HG03460 (cell line): Measurements from ENCODE around the gene RGL2.

Source experiments
- ATAC-seq: cut with Tn5 transposase; IDR thresholded peaks from one replicate; pipeline ENCODE4 v1.9.1; 2021; ENCODE audit not compliant: unreplicated experiment

The RGL2 gene

DNA sequence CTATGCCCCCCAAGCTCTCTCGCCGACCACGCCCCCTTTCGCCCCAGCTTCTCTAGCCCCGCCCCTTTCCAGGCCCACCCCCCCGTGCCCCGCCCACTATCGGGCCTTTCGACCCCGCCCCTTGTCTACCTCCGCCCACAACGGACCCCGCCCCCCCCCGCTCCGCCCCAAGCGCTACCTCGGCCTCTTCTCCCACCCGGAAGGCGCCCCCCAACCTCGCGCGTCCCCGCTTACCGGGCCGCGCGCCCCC is 18.6 kb upstream of the RGL2 start:
- no peak for ATAC-seq

DNA sequence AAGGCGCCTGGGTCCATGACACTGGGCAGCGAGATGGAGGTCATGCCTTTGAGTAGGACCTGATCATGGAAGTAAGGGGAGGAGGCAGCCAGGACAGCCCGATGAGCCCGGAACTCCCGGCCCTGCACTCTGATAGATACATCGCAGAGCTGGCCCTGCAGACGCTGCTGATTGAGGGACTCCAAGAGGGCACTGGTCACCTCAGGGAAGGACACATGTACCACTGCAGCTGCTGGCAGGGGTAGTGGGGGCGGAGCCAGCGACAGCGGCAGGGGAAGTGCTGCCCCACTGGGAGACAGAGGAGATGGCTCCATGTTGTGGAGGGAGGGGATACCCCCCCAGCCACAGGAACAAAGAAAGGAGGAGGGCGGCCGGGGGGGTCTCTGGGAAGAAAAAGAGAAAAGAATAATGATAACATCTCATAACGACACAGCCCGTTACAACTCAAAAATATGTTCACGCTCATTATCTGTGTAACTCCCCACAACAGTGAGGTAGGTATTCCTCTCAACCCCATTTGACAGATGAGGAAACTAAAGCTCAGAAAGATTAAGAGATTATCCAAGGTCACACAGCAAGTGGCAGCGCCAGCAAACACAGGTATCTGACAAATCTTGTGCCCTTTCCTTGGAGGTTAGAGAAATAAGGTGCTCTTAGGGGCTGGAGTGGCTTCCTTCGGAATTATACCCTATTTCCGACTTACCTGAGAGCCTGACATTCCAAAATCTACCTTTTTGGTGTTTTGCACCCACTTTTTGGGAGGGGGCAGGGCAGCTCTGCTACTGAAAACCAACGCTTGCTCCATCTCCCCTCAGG is 18.1 kb upstream of the RGL2 start:
- ATAC-seq, result no peak

DNA sequence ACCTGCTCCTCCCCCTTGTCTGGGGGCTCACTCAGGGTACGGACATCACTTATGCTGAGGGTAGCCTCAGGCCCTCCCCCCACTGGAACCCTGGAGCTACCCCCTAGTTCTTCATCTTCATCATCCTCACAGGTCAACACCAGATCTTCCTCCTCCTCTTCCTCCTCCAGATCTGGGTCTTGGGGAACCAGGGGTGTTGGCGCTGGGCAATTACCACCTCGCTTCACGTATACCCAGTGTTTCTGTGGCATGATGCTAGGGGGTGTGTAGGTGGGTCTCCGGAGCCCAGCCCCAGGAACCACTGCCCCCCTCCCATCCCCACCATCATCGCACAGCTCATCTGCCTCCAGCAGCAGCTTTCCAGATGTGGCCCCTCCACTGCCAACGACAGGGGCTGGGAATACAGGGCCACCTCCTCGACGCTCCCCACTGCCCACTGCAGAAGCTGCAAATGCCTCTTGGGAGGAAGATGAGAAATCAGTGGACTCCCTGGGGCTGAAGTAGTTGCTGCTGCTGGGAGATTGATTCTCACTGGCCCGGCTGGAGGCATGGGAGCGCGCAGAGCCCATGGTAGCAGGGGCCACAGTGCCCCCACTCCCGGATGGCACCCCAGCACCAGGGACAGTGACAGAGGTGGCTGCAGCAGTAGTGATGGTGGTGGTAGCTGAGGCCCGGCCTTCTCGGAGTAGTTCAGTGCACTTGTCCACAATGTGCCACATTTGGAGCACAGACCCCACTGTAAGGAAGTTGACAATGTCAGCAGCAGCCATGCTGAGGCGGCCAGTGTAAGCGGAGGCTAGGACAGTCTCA is 17.3 kb upstream of the RGL2 start:
- no peak for ATAC-seq

DNA sequence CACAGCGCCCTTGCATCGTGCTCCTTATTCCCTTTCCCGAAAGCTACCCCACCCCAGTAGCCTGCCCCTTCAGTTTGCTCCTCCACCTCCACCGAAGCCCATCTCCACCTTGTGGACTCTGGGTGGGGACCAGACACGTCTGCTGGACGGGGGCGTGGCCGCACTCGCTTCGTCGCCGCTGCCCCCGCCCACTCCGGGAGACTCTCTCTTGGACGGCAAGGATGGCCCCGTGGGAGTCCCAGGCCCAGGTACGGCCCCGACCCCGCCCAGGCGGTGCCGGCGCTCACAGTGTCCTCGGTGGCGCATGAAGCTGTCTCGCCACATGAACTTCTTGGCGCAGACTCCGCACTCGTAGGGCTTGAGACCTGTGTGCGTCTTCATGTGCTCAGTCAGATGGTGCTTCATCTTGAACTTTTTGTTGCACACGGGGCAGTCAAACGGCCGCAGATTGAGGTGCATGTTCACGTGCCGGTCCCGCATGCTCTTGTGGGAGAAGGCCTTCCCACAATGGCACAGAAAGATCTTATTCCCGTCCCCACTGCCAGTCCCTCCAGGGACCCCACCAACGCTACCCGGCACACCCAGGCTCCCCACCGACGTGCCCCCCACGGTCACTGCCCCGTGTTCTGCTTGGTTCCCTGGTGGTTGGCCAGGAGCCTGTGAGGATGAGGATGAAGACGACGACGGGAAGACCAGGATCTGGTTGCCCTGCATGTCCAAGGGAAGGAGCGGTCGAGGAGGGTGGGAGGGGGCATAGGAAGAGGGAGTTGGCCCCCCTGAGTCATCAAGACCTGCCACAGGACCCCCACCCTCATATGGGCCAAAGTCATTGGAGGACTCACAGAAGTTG is 16.4 kb upstream of the RGL2 start:
- no peak for ATAC-seq

DNA sequence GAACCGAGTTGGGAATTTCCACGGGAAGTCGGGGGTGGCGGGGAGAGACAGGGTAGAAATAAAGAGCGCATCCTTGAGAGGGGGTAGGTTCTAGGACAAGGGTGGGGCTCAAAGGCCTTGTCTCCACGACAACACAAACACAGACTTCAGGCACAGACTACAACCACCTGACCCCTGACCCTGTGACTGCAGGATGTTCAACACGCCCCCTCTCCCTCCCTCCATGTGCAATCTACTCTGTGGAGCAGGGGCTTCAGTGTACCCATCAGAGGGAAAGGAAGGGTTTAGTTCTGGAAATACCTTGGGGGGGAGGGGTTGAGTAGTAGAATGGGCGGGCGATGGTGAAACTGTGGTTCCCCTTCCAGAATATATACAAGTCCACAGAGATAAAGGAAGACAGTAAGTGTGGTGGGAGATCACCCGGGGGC is 15.8 kb upstream of the RGL2 start:
- no peak for ATAC-seq

DNA sequence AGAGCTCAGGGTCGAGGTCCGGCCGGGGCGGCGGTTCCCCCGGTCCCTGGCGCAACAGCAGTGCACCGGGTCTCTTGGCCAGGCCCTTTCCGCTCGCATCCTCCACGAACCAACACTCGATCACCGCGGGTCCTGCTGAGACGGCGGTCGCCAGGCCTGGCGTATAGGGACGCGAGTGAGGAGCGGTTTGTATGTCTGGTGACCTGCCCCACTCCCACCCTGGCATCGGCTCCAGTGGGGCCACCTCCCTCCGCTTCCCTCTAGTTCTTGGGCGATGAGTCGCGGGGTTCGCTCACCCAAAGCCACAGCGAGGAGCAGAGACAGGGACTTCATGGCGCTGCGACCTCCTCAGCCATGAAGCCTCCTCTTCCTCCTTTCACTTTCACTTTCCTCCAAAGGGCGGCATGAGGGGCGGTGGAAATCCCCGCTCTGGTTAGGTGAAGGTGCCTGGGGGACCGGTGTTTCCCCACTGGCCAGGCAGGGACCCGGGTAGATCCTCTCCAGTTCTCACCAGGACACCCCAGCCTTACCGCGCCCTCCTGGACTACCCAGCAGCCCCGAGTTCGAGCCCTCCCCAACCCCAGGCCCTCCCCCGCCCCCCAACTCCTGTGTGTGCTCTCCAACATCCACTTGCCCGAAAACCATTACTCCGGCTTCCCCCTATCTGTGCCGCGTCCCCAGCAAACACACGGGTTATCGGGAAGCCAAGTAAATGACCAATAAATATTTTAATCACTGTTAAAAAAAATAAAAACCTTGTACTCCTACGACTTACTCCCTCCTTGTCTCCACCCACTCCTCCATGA is 15.2 kb upstream of the RGL2 start, which contains the start of gene TAPBP:
TAPBP (minus strand) TSS at position 370 of the 806 bp plus-strand sequence; CDS start at position 333, 37 bp downstream.
- no peak for ATAC-seq

DNA sequence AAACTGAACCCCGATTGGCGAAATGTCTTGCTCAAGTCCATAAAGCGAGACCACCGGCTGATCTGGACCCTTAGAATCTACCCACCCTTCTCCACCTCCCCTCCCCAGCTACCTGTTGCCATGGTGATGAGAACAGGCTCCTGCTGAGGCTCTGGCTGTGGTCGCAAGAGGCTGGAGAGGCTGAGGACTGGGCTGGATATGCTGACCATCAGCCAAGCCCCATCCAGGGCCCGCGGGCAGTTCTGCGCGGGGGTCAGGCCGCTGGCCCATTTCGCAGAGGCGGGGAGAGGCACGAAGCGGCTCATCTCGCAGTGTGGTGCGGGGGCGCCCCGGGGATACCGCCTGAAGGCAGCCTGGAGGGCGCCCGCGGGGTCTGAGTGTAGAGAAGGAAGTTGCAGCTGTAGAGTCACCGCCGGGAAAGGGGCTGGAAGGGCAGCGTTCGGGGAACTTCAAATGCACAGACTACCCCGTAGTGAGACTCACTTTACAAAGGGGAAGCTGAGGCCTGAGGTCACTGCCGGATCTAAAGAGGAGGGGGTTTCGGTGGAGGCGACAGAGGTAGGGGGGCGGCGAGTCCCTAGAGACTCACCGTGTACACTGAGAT is 14.5 kb upstream of the RGL2 start:
- ATAC-seq, result no peak

DNA sequence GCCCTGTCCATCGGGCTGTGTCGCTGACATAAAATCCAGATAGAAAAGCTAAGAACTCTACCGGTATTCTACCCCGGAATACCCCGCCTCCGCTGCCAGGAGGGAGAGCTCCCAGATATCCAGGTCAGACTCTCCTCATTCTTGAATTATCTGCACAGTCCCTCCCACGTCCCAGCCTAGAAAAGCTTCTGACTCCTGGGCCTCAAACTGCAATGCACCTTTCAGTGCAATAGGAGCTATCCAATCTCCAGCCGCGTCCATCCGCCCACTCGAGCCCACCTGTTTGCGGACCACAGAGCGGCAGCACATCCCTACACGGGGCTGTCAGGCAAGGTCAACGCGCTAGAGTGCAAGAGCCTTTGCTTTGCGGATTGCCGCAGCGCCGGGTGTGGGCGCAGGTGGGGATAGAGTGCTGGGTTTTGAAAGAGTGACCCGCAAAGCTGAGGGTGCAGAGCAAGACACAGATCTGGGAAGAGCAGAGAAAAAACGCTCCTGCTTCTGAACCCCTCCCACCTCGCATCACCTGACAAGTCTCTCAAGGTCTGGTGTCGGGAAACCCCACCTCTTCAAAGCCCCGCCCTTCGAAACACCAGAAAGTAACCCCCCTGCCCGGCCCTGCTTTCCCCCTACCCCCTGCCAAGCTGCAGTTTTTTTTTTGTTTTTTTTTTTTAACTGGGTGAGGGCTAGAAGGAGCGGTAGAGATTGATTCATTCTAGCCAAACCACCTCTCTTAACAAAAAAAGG is 13.8 kb upstream of the RGL2 start:
- peak; percentile 28 for ATAC-seq

DNA sequence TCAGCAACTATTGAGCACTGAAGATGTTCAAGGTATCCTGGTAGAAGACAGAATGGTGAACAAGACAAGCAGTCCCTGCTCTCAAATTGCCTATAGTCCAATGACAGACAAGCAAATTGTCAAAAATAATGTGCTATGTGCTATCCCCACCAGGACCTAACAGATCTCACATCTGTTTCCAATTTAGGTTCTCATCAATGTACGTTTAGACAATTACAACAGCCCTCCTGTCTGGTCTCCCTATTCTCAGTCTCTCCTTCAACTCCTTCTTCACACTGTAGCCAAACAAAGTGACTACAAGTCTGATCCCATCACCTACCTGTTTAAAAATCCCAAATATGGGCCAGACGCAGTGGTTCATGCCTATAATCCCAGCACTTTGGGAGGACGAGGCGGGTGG is 7.6 kb upstream of the RGL2 start:
- ATAC-seq, result no peak

DNA sequence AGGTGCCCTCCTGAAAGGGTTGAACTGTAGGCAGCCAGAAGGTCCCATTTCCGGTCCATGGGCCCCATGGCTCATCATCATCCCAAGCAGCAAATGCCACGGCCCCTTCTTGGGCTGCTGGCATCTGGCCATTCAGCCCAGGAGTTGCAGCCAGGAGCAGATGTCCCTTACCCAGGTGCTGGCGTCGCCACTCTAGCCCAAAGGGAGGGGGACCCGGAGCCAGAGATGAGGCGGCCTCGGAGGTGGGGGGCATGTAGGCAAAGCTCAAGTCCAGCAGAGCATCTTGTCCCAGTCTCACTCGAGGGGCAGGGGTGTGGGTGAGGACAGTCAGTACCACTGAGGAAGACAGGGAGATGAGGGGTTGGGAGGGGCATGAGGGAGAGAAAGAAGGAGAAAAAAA is 6.3 kb upstream of the RGL2 start:
- ATAC-seq, result no peak

DNA sequence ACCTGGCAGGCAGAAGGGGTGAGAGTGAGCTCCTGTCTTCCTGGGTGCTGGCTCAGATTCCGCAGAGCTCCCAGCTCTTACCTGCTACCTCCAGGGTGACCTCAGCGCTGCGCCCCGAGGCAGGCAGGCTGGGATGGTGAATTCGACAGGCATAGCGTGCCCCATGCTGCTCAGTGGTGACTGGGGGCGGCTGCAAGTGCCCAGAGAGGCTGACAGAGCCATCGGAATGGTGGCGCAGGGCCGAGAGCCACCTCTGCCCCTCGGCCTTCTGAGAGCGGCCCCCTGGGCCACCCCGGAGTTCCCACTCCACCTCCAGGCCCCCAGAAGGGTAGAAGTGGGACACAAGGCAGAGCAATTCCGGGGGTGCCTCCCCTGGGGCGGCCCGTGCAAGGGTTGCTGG is 5.5 kb upstream of the RGL2 start:
- ATAC-seq, result no peak

DNA sequence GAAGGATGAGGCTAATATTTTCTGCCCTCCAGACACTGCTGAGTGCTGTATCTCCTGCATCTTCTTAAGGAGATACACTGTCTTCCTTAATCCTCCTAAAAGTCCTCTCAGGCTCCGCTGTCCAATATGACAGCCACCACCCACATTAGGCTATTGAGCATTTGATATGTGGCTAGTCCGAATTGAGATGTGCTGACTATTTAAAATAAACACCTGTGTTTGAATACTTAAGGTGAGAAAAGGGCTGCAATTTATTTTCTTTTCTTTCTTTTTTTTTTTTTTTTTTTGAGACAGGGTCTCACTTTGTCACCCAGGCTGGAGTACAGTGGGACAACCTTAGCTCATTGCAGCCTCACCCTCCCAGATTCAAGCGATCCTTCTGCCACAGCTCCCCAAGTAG is 3.1 kb upstream of the RGL2 start:
- no peak for ATAC-seq

DNA sequence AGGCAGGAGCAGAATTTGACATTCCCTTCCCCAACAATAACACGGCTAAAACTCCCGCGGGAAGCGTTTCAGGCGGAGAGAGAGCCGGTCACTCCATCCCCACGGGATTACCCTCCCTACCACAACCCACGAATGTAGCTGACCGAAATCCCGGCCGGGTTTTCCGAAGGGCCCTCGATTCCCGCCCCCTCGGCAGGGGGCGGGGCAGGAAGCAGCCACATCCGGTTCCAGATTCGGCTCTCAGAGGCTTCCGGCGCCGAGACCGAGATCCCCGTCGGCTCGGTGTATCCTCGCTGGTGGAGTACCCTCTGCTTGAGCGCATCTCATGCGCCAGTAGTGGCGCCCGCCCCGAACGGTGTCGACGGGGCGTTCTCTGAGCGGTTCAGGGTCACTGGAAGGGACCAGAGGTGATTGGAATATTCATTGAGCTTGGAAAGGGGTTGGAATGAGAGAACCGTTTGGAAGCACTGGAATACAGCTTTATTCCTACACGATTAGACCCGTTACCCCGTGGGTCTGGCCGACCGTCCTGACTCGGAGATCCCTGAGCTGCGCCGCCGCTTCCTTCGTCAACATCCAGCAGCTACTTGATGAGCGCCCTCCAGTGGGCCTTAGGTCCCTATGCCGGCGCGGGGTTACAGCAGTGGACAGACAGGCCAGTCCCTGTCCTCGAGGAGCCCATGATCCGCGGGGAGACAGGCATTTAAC is 649 bp upstream of the RGL2 start:
- peak; percentile 65 for ATAC-seq

DNA sequence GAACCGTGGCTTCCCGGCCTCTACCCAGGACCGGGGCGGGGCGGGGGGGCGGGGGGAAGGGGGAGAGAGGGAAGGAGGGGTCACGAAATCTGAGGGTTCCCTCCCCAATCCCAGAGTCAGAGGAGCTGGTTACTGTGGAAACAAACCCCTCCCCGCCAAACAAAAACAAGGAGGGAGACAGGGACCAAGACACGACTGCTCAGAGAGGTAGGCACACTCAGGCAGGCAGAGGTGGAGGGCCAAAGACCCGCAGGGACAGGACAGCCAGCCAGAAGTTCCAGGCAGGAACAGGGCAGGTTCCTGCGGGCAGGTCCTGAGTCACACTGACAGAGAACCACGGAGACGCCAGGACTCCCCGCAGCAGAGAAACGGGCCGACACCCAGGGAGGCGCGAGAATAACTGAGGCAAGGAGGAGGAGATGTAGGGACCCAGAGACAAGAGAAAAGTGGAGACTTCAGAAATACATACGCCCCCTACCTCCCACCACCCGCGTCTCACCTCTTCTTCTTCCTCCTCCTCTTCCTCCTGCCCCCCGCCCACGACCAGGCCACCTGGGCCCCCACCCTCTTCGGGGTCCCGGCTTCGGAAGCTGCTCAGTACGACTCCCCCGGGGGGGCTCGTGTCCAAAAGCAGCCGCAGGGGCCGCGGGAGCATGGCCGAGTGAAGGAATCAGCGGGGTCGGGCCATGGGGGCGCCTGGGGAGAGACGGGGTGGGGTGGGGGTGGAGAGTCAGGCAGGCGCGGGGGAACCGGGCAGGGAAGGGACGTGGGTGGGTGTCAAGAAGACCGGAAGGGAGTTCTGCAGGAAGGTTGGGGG is 578 bp downstream of the RGL2 start:
- no peak for ATAC-seq

DNA sequence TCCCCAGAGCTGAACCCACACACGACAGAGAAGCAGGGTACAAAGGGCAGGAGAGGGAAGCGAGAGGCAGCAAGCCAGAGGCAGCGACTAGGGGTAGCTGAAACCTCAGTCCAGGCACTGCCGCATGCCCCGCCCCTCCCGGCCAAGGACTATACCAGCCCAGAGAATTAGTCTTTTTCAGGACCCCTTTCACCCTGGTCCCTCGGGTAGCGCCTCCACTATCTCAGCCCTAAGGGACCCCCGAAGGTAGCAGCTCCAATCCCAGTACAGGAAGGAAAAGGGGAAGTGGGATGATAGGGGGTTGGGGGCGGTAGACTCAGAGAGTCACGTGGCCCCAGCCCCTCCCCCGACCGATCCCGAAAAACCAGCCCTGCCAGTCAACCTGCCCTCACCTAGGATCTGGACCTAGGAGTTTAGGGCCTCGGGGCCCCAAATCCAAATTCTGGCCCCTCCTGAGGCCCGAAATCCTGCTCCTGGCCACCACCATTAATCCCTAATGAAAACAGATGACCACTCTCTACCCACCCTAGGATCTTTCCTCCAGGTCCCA is 1.3 kb downstream of the RGL2 start:
- no peak for ATAC-seq

DNA sequence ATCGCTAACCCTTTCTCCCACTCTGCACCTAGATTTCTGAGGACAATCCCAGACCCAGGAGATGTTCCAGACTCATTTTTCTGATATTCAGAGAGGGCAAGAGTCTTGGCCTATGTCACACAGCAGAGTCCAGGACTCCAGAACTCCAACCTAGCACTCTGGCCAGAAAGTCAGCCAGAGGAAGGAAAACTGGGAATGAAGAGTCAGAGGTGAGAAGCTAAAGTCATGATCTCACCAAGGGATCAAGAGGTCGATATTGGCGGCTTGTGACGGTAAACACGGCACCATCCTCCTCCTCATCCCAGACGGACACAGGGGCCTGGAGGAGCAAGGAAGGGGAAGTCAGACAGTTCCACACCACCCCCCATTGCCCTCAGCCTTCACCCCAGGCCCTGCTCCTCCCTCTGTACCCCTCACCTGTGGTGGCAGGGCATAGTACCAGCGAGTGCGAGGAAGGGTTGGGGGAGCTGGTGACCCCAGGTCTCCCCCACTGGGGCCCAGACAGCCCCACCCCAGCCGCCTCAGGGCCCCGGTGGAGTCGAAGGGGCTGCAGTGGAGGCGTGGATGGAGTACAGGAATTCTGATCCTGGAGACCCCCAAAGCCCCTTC is 1.8 kb downstream of the RGL2 start:
- ATAC-seq, result no peak

DNA sequence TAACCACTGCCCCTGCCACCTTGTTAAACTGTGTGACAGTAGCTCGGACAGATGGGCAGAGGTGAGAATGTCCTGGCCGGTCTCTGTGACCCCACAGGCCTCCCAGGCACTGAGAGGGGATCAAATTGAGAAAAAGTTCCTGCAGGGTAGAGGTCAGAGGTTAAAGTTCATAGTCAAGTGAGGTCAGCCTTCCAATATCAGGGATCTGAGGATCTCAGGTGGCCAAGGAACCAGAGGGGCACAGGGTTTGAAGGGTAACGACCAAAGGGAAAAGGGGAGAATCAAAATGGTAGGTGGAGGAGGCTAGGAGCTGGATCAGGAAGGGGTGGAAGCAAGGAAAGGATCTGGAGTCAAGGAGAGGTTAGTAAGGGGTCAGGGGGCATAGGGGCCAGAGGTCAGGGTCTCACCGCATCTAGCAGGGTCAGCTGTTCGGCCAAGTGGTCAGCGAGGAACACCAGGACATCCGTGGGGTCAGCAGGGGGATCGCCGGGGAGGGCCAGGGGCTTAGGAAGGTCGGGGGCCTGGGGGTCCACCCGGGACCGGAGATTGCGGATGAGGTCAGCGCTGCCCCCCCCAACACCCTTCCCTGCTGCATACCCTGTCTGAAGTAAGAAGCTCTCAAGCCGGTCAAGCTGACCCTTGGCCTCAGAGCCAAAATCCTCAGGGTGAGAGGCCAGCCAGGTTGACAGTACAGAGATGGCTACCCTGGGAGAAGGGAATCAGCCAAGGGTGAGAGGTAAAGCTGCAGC is 2.9 kb downstream of the RGL2 start:
- ATAC-seq, result no peak
